ENCODE measurements around the gene ABCF2. TPM values are rescaled to one million over a fixed set of nuclear protein-coding genes. Genes with fewer than 3 reads are reported as not detected.

The ABCF2 gene
- total and polyA plus RNA-seq, 2 of the 13 experiments (the other 11 are each of a cell fraction or from before 2014, with no cell fraction given), result 16.3 to 42.5 TPM

GRCh38 chr7:151226875-151227782 is at the start of gene ABCF2 (continued):
- TF ChIP-seq PATZ1 (CRISPR knock-in tag; IDR thresholded peaks at IDR 0.05) (0 out of 2 replicates have a peak, but pooled peaks have one; percentile 27), HES4 (CRISPR knock-in tag; IDR thresholded peaks at IDR 0.05; ENCODE audit: borderline replicate concordance) (0 out of 2 replicates have a peak, but pooled peaks have one; percentile 41), FOSL2 (CRISPR knock-in tag; IDR thresholded peaks at IDR 0.05) (peak; percentile 36; the same call in 1 of the 2 replicates), GLI4 (CRISPR knock-in tag; IDR thresholded peaks at IDR 0.05; ENCODE audit: borderline replicate concordance) (peak; percentile 63; the same call in 1 of the 2 replicates), BCLAF1 (IDR thresholded peaks at IDR 0.05) (no peak), BORCS8-MEF2B (CRISPR knock-in tag; IDR thresholded peaks at IDR 0.05) (no peak), MAX (IDR thresholded peaks at IDR 0.05) (peak; percentile 85), ZFY (CRISPR knock-in tag; IDR thresholded peaks at IDR 0.05) (peak; percentile 91), RORA (CRISPR knock-in tag; IDR thresholded peaks at IDR 0.05) (no peak), TARDBP (CRISPR knock-in tag; IDR thresholded peaks at IDR 0.05) (peak; percentile 83), ZIK1 (CRISPR knock-in tag; IDR thresholded peaks at IDR 0.05; ENCODE audit: borderline replicate concordance, low read depth) (peak; percentile 58; the same call in 1 of the 2 replicates), ZNF639 (CRISPR knock-in tag; conservative IDR thresholded peaks at IDR 0.05) (peak; percentile 58; the same call in 1 of the 2 replicates), ZNF816 (CRISPR knock-in tag; IDR thresholded peaks at IDR 0.05; ENCODE audit: borderline replicate concordance) (no peak), NCOR1 (IDR thresholded peaks at IDR 0.05; ENCODE audit: borderline replicate concordance, low read length) (peak; percentile 64; the same call in 1 of the 2 replicates), KLF13 (CRISPR knock-in tag; IDR thresholded peaks at IDR 0.05) (no peak), POLR2G (IDR thresholded peaks at IDR 0.05; ENCODE audit: low read depth, low read length) (peak; percentile 83), RAD21 (CRISPR knock-in tag; IDR thresholded peaks at IDR 0.05) (no peak), PHF8 (CRISPR knock-in tag; IDR thresholded peaks at IDR 0.05) (peak; percentile 92), TBX2 (CRISPR knock-in tag; IDR thresholded peaks at IDR 0.05; ENCODE audit: borderline replicate concordance) (peak; percentile 71), TBP (CRISPR knock-in tag; IDR thresholded peaks at IDR 0.05) (0 out of 2 replicates have a peak, but pooled peaks have one; percentile 58), HCFC1 (IDR thresholded peaks at IDR 0.05; ENCODE audit: low read depth, low read length) (peak; percentile 95), NAIF1 (CRISPR knock-in tag; IDR thresholded peaks at IDR 0.05; ENCODE audit: borderline replicate concordance) (peak; percentile 52; the same call in 1 of the 2 replicates), HOXA5 (CRISPR knock-in tag; IDR thresholded peaks at IDR 0.05) (peak; percentile 55), BCL6 (CRISPR knock-in tag; IDR thresholded peaks at IDR 0.05) (no peak)
